GM04504 (cell line): ENCODE data around the gene SND1.
A peak's percentile ranks its signal among the peaks of the same experiment; 100 is the strongest.

Experiments used
- DNase-seq: peaks from one replicate; pipeline ENCODE4 v3.0.0-alpha.2; 2012; ENCODE audit warnings: low read depth

SND1 gene

GRCh38 chr7:127768241-127768640 is 116.2 kb downstream of the SND1 start:
- DNase-seq: no peak

GRCh38 chr7:127769137-127769536 is 117.1 kb downstream of the SND1 start:
- no peak for DNase-seq

- DNase-seq: no peak
These were observed 117.9 kb downstream of the SND1 start for GRCh38 chr7:127769696-127770400.

GRCh38 chr7:127770885-127771284 is 118.9 kb downstream of the SND1 start:
- peak; percentile 45 for DNase-seq

GRCh38 chr7:127771707-127772106 is 119.7 kb downstream of the SND1 start:
- no peak for DNase-seq

- DNase-seq: peak; percentile 70
These were observed 124.9 kb downstream of the SND1 start for GRCh38 chr7:127776776-127777386.

GRCh38 chr7:127780489-127780888 is 128.5 kb downstream of the SND1 start:
- no peak for DNase-seq

- no peak for DNase-seq
These were observed 129.1 kb downstream of the SND1 start for GRCh38 chr7:127781081-127781480.

- no peak for DNase-seq
These were observed 130.1 kb downstream of the SND1 start for GRCh38 chr7:127782075-127782474.

GRCh38 chr7:127782654-127783559 is 130.9 kb downstream of the SND1 start:
- no peak for DNase-seq

- no peak for DNase-seq
These were observed 134.2 kb downstream of the SND1 start for GRCh38 chr7:127786184-127786583.

GRCh38 chr7:127789031-127789430 is 137.0 kb downstream of the SND1 start:
- no peak for DNase-seq

- peak; percentile 40 for DNase-seq
These were observed 139.6 kb downstream of the SND1 start for GRCh38 chr7:127791446-127792189.

- no peak for DNase-seq
These were observed 140.7 kb downstream of the SND1 start for GRCh38 chr7:127792528-127793342.

GRCh38 chr7:127793582-127793981 is 141.6 kb downstream of the SND1 start:
- no peak for DNase-seq

GRCh38 chr7:127794136-127794535 is 142.1 kb downstream of the SND1 start:
- DNase-seq: no peak

GRCh38 chr7:127794551-127794950 is 142.6 kb downstream of the SND1 start:
- DNase-seq: no peak

GRCh38 chr7:127798023-127798422 is 146.0 kb downstream of the SND1 start:
- DNase-seq: no peak

GRCh38 chr7:127798769-127799372 is 146.9 kb downstream of the SND1 start:
- DNase-seq: no peak

GRCh38 chr7:127799535-127800305 is 147.7 kb downstream of the SND1 start:
- no peak for DNase-seq
